ENCODE data around the gene PTPA. TPM values are rescaled to one million over a fixed set of nuclear protein-coding genes. Genes with fewer than 3 reads are reported as not detected.

PTPA gene
- total and polyA plus RNA-seq, 10 donors = 38.8 to 107 (median 88.5) TPM

- Histone ChIP-seq H3K4me1 (peaks cover 3 to 53% (median 28%) of the 10 kb centered on the region in 6 donors), H3K27me3 (replicated peaks in 1 of 7) (no peaks in the 10 kb centered on the region), H3K27ac (peak overlapping the region in 7 of 8 donors; percentile 64 to 91 (median 81)), H3K4me3 (no peak overlapping the region), H3K9me3 (no peaks in the 10 kb centered on the region), H3K36me3 (peaks cover 0 to 88% (median 54%) of the 10 kb centered on the region in 6 donors)
- no peak for DNase-seq
- TF ChIP-seq POLR2A (IDR thresholded peaks at IDR 0.05) (no peak), POLR2AphosphoS5 (IDR thresholded peaks at IDR 0.05) (no peak)
- TF ChIP-seq, protein P1, sequence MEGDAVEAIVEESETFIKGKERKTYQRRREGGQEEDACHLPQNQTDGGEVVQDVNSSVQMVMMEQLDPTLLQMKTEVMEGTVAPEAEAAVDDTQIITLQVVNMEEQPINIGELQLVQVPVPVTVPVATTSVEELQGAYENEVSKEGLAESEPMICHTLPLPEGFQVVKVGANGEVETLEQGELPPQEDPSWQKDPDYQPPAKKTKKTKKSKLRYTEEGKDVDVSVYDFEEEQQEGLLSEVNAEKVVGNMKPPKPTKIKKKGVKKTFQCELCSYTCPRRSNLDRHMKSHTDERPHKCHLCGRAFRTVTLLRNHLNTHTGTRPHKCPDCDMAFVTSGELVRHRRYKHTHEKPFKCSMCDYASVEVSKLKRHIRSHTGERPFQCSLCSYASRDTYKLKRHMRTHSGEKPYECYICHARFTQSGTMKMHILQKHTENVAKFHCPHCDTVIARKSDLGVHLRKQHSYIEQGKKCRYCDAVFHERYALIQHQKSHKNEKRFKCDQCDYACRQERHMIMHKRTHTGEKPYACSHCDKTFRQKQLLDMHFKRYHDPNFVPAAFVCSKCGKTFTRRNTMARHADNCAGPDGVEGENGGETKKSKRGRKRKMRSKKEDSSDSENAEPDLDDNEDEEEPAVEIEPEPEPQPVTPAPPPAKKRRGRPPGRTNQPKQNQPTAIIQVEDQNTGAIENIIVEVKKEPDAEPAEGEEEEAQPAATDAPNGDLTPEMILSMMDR (IDR thresholded peaks at IDR 0.05 in 8 of 11, conservative IDR thresholded peaks at IDR 0.05 in 3 of 11) = no peak
- intact Hi-C loops (cut with DNase I; ENCODE audit: low total_unique reads) = no loop called here
- 89 to 96% (median 92%) methylated on average over 13 to 19 of the region's 19 CpGs for WGBS, 5 donors
Observed at GRCh38 chr9:129068110-129068509, 43.1 kb upstream of the PTPA start.

- 34 to 58% (median 41%) methylated on average over 15 to 31 of the region's 31 CpGs for WGBS, 5 donors
- DNase-seq = peak; percentile 96
- Histone ChIP-seq H3K4me1 (peaks cover 3 to 53% (median 28%) of the 10 kb centered on the region in 6 donors), H3K9me3 (no peaks in the 10 kb centered on the region), H3K27ac (peak overlapping the region; percentile 64 to 91 (median 80)), H3K36me3 (peaks cover 0 to 77% (median 44%) of the 10 kb centered on the region in 6 donors), H3K27me3 (replicated peaks in 1 of 7) (no peaks in the 10 kb centered on the region), H3K4me3 (peak overlapping the region in 2 of 8 donors; percentile 16 to 50)
- TF ChIP-seq POLR2A (IDR thresholded peaks at IDR 0.05) (peak in 1 of 3 donors; percentile 4), POLR2AphosphoS5 (IDR thresholded peaks at IDR 0.05) (peak; percentile 75 to 85 (median 85))
- TF ChIP-seq, protein P1 (IDR thresholded peaks at IDR 0.05 in 8 of 11, conservative IDR thresholded peaks at IDR 0.05 in 3 of 11) = peak in 6 of 11 experiments; percentile 6 to 45 (median 32)
- intact Hi-C loops (cut with DNase I; ENCODE audit: low total_unique reads) = no loop called here
Observed at GRCh38 chr9:129068990-129069861, 42.0 kb upstream of the PTPA start.

DNA sequence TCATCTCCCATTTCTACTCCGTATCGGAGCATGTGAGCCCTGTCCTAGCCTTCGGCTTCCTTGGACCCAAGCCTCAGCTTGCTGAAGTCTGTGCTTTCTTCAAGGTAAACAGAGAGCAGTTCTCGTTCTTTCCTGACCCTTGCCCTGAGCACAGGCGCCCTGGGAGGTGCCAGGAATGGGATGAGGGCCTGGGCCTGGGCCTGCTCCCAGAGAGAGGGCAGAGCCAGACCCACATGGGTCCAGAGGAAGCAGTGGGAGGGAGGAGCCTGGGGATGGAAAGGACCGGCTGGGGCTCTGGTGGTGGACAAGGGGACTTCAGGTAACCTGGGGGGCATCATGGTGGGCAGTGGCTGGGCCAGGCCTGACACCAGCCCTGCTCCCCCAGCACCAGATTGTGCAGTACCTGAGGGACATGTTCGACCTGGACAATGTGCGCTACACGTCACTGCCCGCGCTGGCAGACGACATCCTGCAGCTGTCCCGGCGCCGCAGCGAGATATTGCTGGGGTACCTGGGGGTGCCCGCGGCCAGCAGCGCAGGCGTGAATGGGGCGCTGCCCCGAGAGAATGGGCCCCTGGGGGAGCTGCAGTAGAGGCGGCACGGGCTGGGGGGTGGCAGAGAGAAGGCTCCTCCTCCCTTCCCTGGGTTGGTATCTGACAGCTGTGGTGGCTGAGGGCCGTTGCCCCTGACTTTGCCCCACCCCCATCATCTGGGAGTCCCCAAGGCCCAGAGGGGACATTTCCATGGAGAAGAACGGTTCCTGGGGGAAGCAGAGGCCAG lies 41.2 kb upstream of the PTPA start:
- Histone ChIP-seq H3K27me3 (replicated peaks in 1 of 7) (no peaks in the 10 kb centered on the region), H3K9me3 (no peaks in the 10 kb centered on the region), H3K4me1 (peaks cover 3 to 53% (median 28%) of the 10 kb centered on the region in 6 donors), H3K27ac (peak overlapping the region in 7 of 8 donors; percentile 71 to 91 (median 81)), H3K36me3 (peaks cover 0 to 69% (median 37%) of the 10 kb centered on the region in 6 donors), H3K4me3 (no peak overlapping the region)
- DNase-seq = no peak
- 75 to 88% (median 81%) methylated on average over 7 to 26 of the region's 26 CpGs for WGBS, 5 donors
- intact Hi-C loops (cut with DNase I; ENCODE audit: low total_unique reads) = no loop called here
- peak in 1 of 3 donors; percentile 12 for TF ChIP-seq POLR2AphosphoS5 (IDR thresholded peaks at IDR 0.05)
- TF ChIP-seq, protein P1 (IDR thresholded peaks at IDR 0.05 in 8 of 11, conservative IDR thresholded peaks at IDR 0.05 in 3 of 11) = no peak

Measured in spleen (tissue), 11 donors.